OCI-LY3 (cell line): ENCODE data around the gene CUX1.

Experiments used
- H2AFZ ChIP-seq: fragments of 200-600, 300-600 bp; shearing (Covaris generic); 2 replicates; pipeline ENCODE4 v1.6.0; 2014; ENCODE audit warnings: antibody characterized with exemption, low read depth, low read length
- H3K27ac ChIP-seq: fragments of 200-600, 300-600 bp; sonication (generic); 2 replicates; pipeline ENCODE4 v1.5.1; 2014; ENCODE audit warnings: mild to moderate bottlenecking, low read length, moderate library complexity, mixed read lengths
- H3K27me3 ChIP-seq: fragments of 200-600, 300-600 bp; sonication (generic); 2 replicates; pipeline ENCODE4 v1.6.1; 2014; ENCODE audit warnings: low read depth, low read length, mixed read lengths
- H3K36me3 ChIP-seq: fragments of 200-600, 300-600 bp; sonication (generic); replicated peaks from 2 replicates; pipeline ENCODE3; 2014; ENCODE audit warnings: low read depth, low read length, mixed read lengths
- H3K4me1 ChIP-seq: fragments of 300-600, 200-600 bp; sonication (generic); 2 replicates; pipeline ENCODE4 v1.6.1; 2014; ENCODE audit warnings: low read length, mixed read lengths
- H3K4me2 ChIP-seq: fragments of 200-600, 300-600 bp; sonication (generic); 2 replicates; pipeline ENCODE4 v1.6.1; 2014; ENCODE audit warnings: low read length, mixed read lengths
- H3K4me3 ChIP-seq: fragments of 300-600, 200-600 bp; sonication (generic); 2 replicates; pipeline ENCODE4 v1.5.1; 2014; ENCODE audit warnings: antibody characterized with exemption, mild to moderate bottlenecking, low read length, moderate library complexity
- H3K79me2 ChIP-seq: fragments of 300-600, 200-600 bp; shearing (Covaris generic); 2 replicates; pipeline ENCODE4 v1.6.1; 2014; ENCODE audit warnings: mild to moderate bottlenecking, low read length, mixed read lengths
- H3K9ac ChIP-seq: fragments of 300-600, 200-600 bp; shearing (Covaris generic); 2 replicates; pipeline ENCODE4 v1.6.0; 2014; ENCODE audit warnings: mild to moderate bottlenecking, low read length, moderate library complexity
- H3K9me3 ChIP-seq: fragments of 200-600, 300-600 bp; shearing (Covaris generic); 2 replicates; pipeline ENCODE4 v1.6.1; 2014; ENCODE audit warnings: low read length, mixed read lengths; ENCODE audit not compliant: insufficient read depth
- H4K20me1 ChIP-seq: fragments of 200-600, 300-600 bp; sonication (generic); 2 replicates; pipeline ENCODE4 v1.6.1; 2016; ENCODE audit warnings: low read length, mixed read lengths; ENCODE audit not compliant: insufficient read depth
- EZH2phosphoT487 ChIP-seq: fragments of 200-600 bp; shearing (Covaris generic); IDR thresholded peaks from 2 replicates; pipeline ENCODE4 v1.6.1; 2018; ENCODE audit warnings: antibody characterized with exemption, mixed run types, low read depth
- TF ChIP-seq, protein P1 (sequence below): fragments of 200-600, 300-600 bp; sonication (generic); IDR thresholded peaks from 2 replicates; pipeline ENCODE4 v1.5.1; 2014; ENCODE audit warnings: antibody characterized with exemption, low read length, low read depth

Gene CUX1

DNA sequence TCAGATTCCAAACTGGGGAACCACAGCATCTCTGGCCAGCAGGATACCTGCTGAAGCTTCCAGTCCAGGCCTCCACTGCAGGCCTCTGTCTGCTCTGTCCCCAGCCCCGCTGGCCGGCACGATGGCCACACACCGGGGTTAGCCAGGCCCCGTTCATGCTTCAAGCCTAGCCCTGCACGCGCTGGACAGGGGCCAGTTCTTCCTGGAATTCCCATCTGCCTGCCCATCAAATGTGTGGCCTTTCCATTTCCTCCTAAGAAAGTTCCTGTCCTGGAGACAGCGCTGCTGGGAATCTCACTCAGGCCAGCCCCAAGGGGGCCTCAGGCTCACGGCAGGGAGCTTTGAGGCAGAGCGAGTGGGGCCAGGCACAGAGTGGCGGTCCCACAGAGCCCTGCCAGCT, 487.2 kb downstream of the CUX1 start:
- Histone ChIP-seq H3K79me2 (no peaks in the 10 kb centered on the region), H3K4me2 (no peak overlapping the region), H3K4me1 (peaks cover 24% of the 10 kb centered on the region), H4K20me1 (no peaks in the 10 kb centered on the region), H3K36me3 (no peaks in the 10 kb centered on the region), H3K27me3 (no peaks in the 10 kb centered on the region), H3K9ac (no peak overlapping the region), H3K4me3 (no peak overlapping the region), H3K9me3 (peaks cover 6% of the 10 kb centered on the region; the same call in 1 of the 2 replicates), H3K27ac (no peak overlapping the region), H2AFZ (no peak overlapping the region)
- TF ChIP-seq EZH2phosphoT487: no peak

DNA sequence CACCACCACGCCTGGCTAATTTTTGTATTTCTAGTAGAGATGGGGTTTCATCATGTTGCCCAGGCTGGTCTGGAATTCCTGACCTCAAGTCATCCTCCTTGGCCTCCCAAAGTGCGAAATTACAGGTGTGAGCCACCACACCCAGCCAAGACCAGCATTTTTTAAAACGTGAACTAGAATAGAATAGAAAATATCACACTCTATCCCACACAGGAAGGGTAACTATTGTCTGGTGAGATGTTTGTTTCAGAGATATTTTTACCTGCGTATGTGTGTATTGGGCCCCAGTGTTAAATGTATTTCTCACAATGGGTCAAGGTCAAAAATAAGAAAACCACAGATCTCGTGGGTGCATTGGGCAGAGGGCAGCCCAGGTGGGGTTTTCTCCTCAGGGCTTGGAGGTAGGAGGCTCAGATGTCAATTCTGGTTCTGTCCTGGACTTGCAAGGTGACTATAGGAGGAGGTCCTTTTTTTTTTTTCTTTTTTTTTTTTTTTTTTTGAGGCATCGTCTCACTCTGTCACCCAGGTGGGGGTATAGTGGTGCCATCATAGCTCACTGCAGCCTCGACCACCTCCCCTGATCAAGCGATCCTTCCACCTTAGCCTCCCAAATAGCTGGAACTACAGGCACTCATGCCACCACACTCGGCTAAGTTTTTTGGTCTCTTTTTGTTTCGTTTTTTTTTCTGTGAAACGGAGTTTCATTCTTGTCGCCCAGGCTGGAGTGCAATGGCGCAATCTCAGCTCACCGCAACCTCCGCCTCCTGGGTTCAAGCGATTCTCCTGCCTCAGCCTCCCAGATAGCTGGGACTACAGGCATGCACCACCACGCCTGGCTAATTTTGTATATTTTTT, 488.2 kb downstream of the CUX1 start:
- Histone ChIP-seq H3K27ac (no peak overlapping the region), H3K79me2 (no peaks in the 10 kb centered on the region), H3K4me2 (no peak overlapping the region), H3K4me3 (no peak overlapping the region), H4K20me1 (no peaks in the 10 kb centered on the region), H3K4me1 (peaks cover 29% of the 10 kb centered on the region), H3K9ac (no peak overlapping the region), H3K9me3 (peaks cover 6% of the 10 kb centered on the region; the same call in 1 of the 2 replicates), H2AFZ (no peak overlapping the region), H3K27me3 (no peaks in the 10 kb centered on the region), H3K36me3 (no peaks in the 10 kb centered on the region)
- no peak for TF ChIP-seq EZH2phosphoT487
- TF ChIP-seq, protein P1, sequence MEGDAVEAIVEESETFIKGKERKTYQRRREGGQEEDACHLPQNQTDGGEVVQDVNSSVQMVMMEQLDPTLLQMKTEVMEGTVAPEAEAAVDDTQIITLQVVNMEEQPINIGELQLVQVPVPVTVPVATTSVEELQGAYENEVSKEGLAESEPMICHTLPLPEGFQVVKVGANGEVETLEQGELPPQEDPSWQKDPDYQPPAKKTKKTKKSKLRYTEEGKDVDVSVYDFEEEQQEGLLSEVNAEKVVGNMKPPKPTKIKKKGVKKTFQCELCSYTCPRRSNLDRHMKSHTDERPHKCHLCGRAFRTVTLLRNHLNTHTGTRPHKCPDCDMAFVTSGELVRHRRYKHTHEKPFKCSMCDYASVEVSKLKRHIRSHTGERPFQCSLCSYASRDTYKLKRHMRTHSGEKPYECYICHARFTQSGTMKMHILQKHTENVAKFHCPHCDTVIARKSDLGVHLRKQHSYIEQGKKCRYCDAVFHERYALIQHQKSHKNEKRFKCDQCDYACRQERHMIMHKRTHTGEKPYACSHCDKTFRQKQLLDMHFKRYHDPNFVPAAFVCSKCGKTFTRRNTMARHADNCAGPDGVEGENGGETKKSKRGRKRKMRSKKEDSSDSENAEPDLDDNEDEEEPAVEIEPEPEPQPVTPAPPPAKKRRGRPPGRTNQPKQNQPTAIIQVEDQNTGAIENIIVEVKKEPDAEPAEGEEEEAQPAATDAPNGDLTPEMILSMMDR: no peak

DNA sequence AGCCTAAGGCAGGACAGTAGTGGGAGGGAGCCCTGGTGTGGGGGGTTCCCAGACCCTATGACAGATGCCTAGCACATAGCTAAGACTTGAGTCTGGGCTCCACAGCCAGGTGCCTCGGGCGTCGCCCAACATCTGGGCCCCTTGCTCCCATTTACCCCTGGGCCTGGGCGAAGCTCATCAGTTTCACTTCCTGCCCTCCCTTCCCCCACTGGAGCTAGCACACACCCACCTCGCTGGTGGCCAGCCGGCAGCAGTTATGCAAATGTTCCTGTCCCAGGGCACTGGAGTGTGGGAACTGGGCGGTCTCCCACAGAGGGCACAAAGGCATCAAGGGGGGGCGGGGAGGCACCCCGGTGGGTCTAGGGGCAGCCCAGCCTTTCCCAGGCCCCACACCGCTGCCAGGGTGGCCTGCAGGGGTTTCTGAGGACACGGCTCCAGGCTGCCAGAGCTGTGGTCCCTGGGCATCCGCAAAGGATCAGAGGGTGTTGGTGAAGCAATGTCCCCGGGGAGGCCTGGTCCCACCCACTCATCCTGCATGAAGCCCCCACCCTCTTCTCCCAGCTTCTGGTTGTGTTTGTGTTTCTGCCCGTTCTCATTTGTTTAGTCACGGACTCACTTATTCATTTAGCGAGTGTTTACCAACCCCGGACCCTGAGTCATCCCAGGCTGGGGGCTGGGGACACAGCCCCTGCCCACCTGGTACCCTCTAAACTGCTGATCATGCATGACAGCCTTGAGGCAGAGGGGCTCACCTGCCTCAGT, 489.7 kb downstream of the CUX1 start:
- no peaks in the 10 kb centered on the region for H3K27me3 ChIP-seq
- TF ChIP-seq EZH2phosphoT487: no peak
- TF ChIP-seq, protein P1: no peak
- H3K4me3 ChIP-seq: peak overlapping the region; percentile 74
- peak overlapping the region; percentile 64 for H3K9ac ChIP-seq
- H3K27ac ChIP-seq: peak overlapping the region; percentile 78
- H4K20me1 ChIP-seq: no peaks in the 10 kb centered on the region
- peak overlapping the region; percentile 94 for H3K4me2 ChIP-seq
- no peaks in the 10 kb centered on the region for H3K36me3 ChIP-seq
- peaks cover 6% of the 10 kb centered on the region; the same call in 1 of the 2 replicates for H3K9me3 ChIP-seq
- H3K4me1 ChIP-seq: peaks cover 40% of the 10 kb centered on the region
- peak overlapping the region; percentile 55 for H2AFZ ChIP-seq
- H3K79me2 ChIP-seq: no peaks in the 10 kb centered on the region

DNA sequence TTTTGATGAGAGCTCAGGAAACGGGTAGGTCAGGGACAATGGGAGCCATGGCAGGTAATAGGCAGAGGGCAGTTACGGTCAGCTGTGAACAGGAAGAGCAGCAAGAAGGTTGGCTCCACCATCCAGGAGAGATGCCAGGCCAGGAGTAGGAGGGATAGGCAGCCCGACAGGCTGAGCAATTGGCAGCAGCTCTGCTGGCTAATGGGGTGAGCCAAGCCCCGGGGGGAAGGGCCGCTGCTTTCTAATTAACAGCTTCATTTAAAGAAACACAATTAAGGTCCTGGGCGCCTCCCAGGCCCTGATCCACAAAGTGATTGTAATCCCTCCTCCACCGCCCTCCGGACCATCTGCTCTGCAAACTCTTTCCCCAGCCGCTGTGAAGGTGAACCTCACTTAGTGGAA, 493.0 kb downstream of the CUX1 start:
- Histone ChIP-seq H3K79me2 (no peaks in the 10 kb centered on the region), H3K9ac (no peak overlapping the region), H4K20me1 (no peaks in the 10 kb centered on the region), H3K4me2 (peak overlapping the region; percentile 27; the same call in 1 of the 2 replicates), H2AFZ (no peak overlapping the region), H3K27ac (no peak overlapping the region), H3K4me3 (no peak overlapping the region), H3K4me1 (peaks cover 46% of the 10 kb centered on the region), H3K9me3 (peaks cover 6% of the 10 kb centered on the region; the same call in 1 of the 2 replicates), H3K36me3 (peaks cover 4% of the 10 kb centered on the region), H3K27me3 (no peaks in the 10 kb centered on the region)
- TF ChIP-seq, protein P1: no peak
- TF ChIP-seq EZH2phosphoT487: no peak
